K562 (cell line): ENCODE data around the gene TNFRSF18.

Experiments
- CTCF ChIP-seq, 3 experiments: IDR thresholded peaks in 2 of 3; conservative IDR thresholded peaks in 1 of 3; 2 replicates each; pipeline ENCODE4 v1.5.1; 2011 to 2012; ENCODE audit warnings: low read length in 3 of 3, mild to moderate bottlenecking in 3 of 3, control low read depth in 2 of 3, improper control_type of control experiment in 1 of 3, inconsistent platforms in 1 of 3, low read depth in 1 of 3, mixed read lengths in 1 of 3, moderate library complexity in 1 of 3; ENCODE audit not compliant: insufficient read depth in 2 of 3
- ELF1 ChIP-seq: fragments of 200-800 bp; sonication (Bioruptor generic); IDR thresholded peaks from 2 replicates; pipeline ENCODE4 v1.6.1; 2016; ENCODE audit warnings: missing genetic modification characterization, missing compliant biosample characterization
- ELF2 ChIP-seq: fragments of 250-450 bp; sonication (Bioruptor Pico); IDR thresholded peaks from 2 replicates; pipeline ENCODE4 v1.5.0; 2021; ENCODE audit warnings: mild to moderate bottlenecking
- EP300 ChIP-seq: IDR thresholded peaks from 2 replicates; pipeline ENCODE4 v1.6.1; 2012; ENCODE audit warnings: low read length, improper control_type of control experiment
- MXI1 ChIP-seq: IDR thresholded peaks from 2 replicates; pipeline ENCODE4 v1.6.1; 2011; ENCODE audit warnings: low read depth, mild to moderate bottlenecking, improper control_type of control experiment, low read length
- NFIC ChIP-seq: fragments of 450-650 bp; IDR thresholded peaks from 2 replicates; pipeline ENCODE4 v1.6.1; 2017; ENCODE audit warnings: mild to moderate bottlenecking, inconsistent platforms
- POLR2A ChIP-seq: fragments of 450-650 bp; conservative IDR thresholded peaks from 2 replicates; pipeline ENCODE4 v1.6.1; 2016
- USF2 ChIP-seq: sonication (generic); formaldehyde crosslinking; IDR thresholded peaks from 2 replicates; pipeline ENCODE4 v1.5.0; 2020; ENCODE audit warnings: missing genetic modification reagents
- ZFX ChIP-seq: sonication (generic); formaldehyde crosslinking; IDR thresholded peaks from 2 replicates; pipeline ENCODE4 v1.8.0; 2022; ENCODE audit warnings: mild to moderate bottlenecking, missing genetic modification reagents, moderate library complexity

DNA sequence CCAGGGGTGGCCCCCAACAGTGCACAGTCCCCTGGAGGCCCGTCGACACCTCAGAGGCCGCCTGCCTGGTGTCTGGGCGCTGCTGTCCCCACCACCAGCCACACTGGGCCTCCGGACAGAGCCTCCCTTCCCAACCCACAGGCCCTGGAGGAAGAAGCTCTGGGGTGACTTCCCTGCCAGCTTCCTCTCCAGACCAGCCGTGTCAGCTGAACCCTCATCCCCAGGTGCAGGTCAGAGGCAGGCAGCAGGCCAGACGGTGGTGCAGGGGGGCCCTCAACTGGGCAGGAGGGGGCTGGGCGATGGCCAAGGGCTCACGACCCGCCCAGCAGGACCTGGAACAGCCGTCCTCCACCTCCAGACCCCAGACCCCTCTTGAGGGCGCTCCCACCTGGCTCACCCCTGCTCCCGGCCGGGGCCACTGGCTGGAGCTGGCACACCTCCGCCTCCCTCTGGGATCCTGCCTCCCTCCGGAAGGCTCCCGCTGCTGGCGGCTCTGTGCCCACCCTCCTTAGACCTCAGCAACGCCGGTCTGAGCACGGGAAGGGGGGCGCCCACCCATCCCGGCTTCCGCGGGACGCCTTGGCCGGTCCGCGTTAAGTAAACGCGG, 520 bp downstream of the TNFRSF18 start:
- no peak for TF ChIP-seq CTCF (IDR thresholded peaks at IDR 0.05 in 2 of 3, conservative IDR thresholded peaks at IDR 0.05 in 1 of 3; ENCODE audit: insufficient read depth in 2 of 3, low read depth in 1 of 3, low read length in 3 of 3)
- no peak for TF ChIP-seq ELF2 (CRISPR knock-in tag)
- no peak for TF ChIP-seq POLR2A
- TF ChIP-seq ZFX (CRISPR knock-in tag): no peak
- TF ChIP-seq EP300: no peak
- no peak for TF ChIP-seq ELF1 (tag)
- no peak for TF ChIP-seq NFIC
- no peak for TF ChIP-seq USF2
- TF ChIP-seq MXI1: no peak
